GM18873 (cell line): Measurements from ENCODE around the gene NANS.
"Not testable (repeated sequence)": the region's sequence is repeated elsewhere in the genome, so short reads cannot be mapped to it uniquely, and the experiment has no call there.

Experiments used
- ATAC-seq: cut with Tn5 transposase; IDR thresholded peaks from one replicate; pipeline ENCODE4 v1.9.1; 2021; ENCODE audit warnings: mild to moderate bottlenecking, moderate library complexity, moderate number of reproducible peaks; ENCODE audit not compliant: unreplicated experiment, low FRiP score

NANS gene

GRCh38 chr9:98074115-98074990 lies 17.8 kb downstream of the NANS start:
- ATAC-seq: no peak

DNA sequence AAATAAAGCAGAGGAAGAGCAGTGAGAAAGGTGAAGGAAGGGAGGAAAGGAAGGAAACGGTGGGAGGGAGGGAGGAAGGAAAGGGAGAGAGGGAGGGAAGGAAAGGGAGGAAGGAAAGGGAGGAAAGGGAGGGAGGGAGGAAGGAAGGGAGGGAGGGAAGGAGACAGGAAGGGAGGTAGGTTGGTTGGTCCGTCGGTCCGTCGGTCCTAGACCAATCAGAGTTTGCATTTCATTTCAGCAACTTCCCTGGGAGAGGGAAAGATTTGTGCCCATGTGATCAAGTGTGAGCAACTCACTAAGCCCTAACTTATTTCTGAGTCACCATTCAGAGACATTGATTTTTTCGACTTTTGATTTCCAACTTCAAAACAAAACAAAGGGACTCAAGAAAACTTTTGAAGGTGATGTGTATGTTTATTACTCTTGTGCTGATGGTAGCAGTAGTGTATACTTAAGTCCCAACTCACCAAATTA lies 18.8 kb downstream of the NANS start:
- no peak for ATAC-seq

DNA sequence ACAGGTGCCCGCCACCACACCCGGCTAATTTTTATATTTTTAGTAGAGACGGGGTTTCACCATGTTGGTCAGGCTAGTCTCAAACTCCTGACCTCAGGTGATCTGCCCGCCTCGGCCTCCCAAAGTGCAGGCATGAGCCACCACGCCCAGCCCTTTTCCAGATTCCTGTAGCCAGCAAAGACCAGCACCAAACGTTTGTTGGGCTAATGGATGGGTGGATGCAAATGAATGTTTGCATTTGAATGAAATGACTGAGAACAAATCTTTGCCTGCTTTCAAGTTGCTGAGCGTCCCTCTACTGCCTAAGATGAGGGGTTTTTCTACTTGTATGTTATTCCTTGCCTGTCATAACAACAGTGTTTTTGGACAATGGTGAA lies 20.0 kb downstream of the NANS start:
- ATAC-seq: not testable (repeated sequence)

- no peak for ATAC-seq
Measured at GRCh38 chr9:98078895-98079294, 22.4 kb downstream of the NANS start.

GRCh38 chr9:98080326-98080725 lies 23.8 kb downstream of the NANS start:
- ATAC-seq: no peak

DNA sequence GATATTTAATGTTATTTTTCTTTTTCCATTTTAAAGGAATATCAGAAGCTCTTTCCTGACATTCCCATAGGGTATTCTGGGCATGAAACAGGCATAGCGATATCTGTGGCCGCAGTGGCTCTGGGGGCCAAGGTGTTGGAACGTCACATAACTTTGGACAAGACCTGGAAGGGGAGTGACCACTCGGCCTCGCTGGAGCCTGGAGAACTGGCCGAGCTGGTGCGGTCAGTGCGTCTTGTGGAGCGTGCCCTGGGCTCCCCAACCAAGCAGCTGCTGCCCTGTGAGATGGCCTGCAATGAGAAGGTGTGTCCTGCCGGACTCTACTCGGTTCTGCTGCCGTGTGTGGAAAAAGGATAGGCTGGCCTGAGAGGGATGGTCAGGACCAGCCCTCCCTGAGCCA lies 24.2 kb downstream of the NANS start:
- ATAC-seq: no peak

GRCh38 chr9:98081477-98082219 lies 25.1 kb downstream of the NANS start:
- no peak for ATAC-seq

DNA sequence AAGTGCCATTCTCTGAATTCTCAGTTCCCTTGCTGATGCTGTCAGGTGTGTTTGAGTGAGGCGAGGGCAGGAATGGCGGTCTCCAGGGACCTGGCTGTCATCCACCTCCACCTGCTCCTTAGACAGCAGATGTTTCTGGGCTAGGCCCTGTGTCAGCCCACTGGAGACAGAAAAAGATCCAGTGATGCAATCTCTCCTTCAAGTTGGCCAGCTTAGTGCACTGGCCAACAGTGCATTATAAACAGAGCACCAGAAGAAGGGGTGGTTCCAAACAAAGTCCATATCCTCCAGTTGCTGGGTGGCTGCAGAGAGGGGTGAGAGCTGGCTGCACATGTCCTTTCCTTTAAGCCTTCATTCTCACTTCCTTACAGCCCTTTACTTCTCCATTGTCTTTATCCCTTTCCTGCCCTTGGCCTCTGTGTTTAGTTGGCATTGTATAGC lies 26.5 kb downstream of the NANS start:
- ATAC-seq: no peak

DNA sequence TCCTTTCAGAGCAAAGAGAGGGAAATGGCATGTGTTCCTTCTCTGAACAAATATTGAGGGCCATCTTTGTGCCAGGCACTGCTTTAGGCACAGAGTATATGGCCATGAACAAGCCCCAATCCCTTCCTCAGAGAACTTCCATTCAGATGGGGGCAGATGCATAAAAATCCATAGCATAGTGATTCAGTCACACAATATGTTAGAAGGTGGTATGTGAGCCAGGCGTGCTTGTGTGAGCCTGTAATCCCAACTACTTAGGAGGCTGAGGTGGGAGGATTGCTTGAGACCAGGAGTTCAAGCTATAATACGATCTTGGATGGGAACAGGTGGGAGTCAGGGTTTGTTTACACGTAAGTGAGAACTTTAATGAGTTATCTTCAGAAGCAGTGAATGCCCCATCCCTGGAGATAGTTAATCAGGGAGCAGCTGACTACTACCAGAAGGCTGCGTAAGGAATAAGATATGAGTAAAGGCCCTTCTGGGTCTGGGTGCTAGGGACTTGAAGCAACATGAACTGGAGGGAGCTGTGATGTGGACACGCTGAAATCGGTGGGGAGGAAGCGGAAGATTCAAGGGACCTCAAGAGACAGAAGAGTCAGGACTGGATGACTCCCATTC lies 27.1 kb downstream of the NANS start:
- ATAC-seq: no peak

DNA sequence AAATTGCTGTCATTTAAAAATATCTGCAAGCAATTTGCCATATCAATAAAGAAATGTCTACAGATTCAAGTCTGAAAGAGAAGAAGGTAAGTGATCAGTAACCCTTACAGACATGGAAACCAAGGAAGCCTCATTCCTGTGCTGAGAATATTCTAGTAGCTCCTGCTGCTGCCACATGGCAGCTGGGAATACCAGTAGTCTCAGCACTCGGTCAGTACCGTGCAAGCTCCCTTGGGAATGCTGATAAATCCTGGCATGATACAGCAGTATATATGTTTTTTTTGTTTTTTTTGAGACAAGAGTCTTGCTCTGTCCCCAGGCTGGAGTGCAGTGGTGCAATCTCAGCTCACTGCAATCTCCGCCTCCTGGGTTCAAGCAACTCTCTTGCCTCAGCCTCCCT lies 27.9 kb downstream of the NANS start:
- no peak for ATAC-seq

DNA sequence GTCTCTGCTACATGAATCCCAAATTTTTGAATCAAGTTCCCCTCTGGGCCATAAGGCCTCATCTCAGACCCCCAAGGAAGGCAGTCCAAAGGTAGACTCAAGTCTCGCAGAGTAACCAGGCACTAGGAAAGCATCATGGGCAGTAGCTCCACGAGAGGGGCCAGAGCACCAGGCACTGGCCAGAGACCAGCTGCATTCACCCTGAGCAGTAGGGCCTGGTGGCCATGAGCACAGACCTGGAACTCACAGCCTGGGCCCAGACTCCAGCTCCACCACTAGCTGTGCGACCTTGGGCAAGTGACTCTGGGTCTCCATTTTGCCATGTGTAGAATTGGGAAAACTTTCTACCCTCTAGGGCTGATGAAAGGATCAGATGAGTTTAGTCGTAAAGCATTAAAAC lies 28.5 kb downstream of the NANS start:
- ATAC-seq: no peak

DNA sequence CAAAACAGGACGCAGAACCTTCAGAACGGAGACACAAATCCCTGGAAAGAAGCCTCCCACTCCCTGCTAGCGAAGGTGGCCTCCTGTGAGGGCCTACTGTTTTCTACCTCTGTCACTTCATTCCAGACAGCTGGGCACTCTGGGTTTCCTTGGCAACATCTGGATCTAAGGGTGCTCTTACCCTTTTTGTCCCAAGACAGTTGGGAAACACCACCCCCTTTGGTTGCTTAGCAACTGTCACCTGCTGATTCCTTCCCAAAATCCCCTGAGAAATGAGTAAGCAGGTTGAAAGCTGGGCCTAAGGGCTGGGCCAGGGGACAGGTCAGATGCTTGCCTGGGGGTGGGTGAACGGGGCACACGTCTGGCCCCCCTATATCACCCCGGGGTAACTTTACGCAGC lies 29.4 kb downstream of the NANS start:
- ATAC-seq: no peak

DNA sequence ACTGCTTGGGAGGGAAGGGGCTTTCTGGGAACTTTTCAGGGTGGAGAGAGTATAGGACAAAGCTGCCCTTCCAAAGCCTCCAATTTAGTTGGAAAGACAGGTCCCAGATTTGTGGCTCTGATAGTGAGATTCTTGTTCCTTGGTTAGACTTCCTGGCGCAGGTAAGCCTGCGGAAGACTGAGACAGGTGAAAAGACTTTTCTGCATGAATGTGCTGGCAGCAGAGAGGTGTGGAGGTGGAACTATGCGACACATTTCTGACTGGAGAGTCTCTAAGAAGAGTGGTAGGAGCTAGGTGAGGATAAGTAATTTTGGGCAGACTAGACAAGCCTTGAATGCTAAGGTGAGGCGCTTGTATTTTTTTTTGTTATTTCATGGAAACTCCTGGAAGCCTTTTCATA lies 29.9 kb downstream of the NANS start:
- no peak for ATAC-seq

DNA sequence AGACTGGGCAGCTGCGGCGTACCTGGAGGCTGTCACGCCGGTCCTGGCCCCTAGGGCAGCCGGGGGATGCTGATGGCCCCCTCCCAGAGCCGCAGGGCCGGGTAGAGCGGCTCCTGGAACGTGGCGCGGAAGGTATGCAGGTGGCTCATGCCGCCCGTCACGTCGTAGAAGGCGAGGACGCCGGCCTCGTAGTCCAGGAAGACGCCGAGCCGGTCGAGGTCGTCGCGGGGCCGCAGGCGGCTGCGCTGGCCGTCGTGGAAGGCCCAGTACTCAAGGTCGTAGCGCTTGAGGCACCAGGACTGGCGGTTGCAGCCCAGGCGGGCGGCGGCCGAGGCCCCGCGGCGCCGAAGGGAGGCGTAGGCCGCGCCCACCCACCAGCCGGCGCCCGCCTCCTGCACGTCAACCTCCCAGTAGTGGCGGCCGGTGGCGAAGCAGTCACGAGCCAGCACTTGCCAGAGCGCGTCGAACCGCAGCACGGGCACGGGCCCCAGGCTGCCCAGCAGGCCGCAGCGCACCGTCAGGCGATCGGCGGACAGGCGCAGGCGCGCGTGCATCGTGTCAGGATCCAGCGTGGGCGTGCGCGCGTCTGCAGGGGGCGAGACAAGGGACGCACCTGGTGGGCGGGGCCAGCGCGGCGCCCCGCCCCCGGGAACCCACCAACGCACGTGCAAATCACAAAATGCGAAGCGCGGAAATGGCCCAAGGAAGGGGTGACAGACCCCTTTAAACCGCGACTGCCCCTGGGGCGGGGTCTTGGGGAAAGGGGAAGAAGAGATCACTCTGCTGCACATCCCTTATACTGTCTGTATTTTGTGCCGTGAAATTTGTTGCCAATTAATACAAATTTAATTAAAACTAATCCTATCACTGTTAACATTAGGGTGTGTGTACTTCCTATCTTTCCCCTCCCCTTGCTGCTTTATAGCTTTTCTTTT lies 31.2 kb downstream of the NANS start:
- ATAC-seq: no peak

- ATAC-seq: not testable (repeated sequence)
Measured at GRCh38 chr9:98090674-98091073, 34.1 kb downstream of the NANS start.

DNA sequence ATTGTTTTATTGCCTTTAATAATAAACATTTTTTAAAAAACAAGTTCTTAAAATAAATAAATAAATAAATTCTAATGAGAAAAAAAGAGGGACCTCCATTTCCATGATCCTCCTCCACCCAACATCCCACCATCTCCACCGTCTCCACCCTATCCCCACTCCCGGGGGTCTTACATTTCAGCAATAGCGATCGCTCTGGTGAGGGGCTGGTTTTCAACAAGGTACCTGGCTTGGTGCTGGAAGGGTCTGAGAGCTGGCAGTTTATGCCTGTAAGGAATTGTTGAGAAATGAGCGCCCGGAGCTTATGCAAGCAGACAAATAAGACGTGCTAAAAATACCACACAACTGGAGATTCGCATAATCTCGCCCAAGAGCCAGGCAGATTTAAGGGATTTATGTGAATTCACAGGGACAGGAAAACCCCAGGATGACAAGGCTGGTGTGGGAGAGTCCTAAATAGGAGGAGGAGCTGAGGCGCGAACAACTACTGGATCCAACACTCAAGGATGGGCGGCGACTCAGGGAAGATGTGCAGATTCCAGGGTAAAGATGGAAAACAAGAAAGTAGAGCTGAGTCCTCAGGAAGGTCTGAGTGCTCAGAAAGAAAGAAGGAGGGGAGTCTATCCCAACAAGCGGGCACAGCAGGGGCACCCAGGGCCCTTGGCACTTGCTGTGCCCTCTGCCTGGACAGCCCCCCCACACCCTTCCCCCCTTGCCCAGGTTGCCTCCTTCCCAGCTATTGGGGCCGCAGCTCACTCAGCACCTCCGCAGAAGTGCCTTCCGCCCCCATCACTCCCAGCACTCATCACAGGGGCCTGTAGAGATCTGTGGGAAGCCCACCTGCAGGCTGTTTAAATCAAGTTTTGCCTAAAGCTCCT lies 35.4 kb downstream of the NANS start:
- ATAC-seq: no peak

GRCh38 chr9:98092613-98092931 lies 36.0 kb downstream of the NANS start:
- ATAC-seq: no peak

DNA sequence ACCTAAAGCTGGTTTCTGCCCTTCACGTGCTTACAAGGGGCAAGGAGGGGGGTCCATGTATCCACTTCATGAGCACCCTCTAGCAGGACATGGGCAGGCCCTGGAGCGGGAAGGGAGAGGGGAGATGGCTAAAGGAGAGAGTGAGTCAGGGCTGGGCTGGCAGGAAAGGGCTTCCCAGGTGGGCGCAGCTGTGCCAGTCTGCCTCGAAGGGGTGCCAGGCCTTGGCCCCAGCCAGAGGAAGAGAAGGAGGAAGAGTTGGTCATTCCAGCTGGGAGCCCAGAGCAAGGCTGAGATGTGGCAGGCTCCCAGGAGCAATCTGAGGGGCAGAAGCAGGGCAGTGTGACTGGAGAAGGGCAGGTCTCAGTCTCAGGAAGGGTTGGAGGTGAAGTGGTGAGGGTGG lies 37.8 kb downstream of the NANS start:
- ATAC-seq: no peak

DNA sequence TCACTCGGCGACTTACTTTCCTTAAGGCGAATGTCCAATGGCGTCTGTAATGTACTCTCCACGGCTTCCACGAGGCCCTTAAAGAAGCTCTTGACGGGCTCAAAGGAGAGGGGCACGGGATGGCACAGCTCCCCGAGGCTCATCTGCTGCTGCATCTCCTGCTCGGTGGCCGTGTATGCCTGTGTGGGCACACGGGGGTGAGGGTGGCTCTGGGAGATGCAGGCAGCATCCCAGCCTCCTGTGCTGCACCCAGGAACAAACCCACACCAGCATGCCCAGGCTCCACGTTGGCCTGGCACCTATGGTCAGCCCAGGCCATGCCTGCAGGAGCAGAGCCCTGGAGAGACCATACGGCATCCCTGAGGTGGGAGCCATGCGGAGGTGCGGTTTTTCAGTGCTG lies 38.3 kb downstream of the NANS start:
- ATAC-seq: no peak
